Hematopoietic multipotent progenitor cell treated with erythropoietin and hydrocortisone succinate and interleukin-3 and kit ligand, for 15 days (in vitro differentiated cells): ENCODE measurements around the gene AMPD3.

Source experiments
- DNase-seq: peaks from one replicate; pipeline ENCODE4 v3.0.0-alpha.2; 2015; ENCODE audit warnings: low spot score

The AMPD3 gene

GRCh38 chr11:10461276-10461790 is 6.3 kb downstream of the AMPD3 start:
- DNase-seq = no peak

DNA sequence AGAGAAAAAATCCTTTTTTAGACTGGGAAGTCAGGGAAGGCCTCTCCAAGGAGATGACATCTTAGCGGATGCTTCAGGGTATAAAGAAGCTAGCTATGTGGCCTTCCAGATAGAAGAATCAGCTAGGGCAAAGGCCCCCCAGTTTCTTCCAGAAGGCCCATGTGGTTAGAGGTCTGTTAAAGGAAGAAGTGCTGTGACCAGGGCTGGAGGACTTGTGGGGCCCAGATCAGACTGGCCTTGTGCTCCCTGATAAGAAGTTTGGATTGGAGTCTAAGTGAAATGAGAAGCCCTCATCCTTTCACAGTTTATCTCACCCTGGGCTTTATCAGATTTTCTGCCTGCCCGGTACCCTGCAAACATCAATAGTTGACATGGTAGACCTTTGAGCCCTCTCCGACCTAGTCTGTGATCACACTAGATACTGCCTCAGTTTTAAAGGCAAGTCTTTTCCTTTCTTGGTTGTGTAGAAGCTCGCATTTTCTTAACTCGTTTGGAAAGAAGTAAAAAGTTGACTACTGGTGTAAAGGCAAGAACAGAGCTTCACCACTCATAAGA is 7.8 kb downstream of the AMPD3 start:
- DNase-seq = no peak

DNA sequence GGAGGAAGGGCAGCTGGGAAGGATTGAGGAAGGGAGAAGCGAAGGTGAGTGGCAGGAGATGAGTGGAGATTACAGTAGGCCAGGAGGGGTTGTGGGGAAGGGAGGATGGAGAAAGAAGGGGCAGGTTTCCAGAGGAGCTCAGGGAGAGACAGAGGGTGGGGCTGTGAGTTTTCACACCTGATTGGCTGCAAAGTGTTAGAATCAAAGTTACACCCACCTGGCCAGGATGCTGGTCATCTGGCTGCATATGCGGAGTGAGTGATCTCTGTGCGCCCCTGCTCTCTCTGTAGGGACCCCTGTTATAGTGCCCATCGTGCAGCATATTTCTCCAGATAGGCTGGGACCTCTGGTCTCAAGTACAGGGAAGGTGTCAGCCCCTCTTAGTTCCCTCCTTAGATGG is 18.3 kb downstream of the AMPD3 start:
- DNase-seq = no peak

GRCh38 chr11:10474551-10474950 is 19.5 kb downstream of the AMPD3 start:
- DNase-seq = no peak

- no peak for DNase-seq
Observed at GRCh38 chr11:10476342-10476741, 21.3 kb downstream of the AMPD3 start.

DNA sequence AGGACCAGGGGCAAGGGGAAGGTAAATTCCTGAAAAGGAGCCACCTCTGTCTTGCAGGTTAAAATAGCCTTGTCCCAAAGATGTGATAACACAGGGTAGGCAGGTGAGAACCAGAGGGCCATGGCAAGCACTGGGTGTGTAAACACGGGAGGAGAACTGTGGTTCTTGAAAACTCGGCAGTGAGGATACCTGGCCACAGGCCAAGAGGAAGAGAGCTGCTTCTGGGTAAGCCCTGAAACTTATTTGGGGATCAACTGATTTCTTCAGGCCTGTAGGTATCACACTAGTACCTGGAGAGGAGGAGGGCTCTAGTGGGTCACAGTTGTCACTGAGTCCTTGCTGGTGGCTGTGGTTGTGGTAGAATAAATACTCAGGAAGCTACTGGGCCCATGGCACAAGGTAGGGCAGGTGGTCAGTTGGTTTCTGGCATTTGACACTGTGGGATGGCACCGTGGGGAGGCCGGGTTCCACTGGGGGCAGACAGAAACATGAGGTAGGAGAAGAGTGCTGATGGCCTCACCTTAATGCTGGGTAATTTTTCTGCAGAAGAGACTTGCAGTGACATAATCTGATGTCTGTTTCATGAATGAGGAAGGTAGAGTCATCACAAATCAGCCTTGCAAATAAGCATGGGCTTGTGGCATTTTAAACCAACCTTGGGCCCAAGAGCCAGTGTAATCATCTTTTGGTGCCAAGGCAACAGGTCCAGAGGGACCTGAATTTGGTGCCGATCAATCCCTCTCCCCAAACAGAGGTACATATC is 22.0 kb downstream of the AMPD3 start:
- no peak for DNase-seq

DNA sequence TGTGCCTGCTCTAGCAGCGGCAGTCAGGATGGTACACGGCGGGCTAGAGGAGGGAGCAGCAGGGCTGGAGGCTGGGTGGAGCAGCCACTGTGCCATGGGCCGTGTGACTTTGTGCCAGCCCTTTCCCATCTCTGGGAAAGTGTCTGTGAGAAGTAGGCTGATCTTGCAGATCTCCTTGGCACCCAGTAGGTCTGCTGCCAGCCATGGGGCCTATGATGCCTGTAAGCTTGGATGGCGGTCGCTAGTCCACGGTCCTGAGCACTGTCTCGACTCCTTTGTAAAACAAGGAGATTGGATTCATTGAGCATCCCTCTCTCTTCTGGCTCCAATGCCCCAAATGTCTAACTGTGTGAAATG is 22.6 kb downstream of the AMPD3 start:
- DNase-seq = no peak

GRCh38 chr11:10478066-10478465 is 23.0 kb downstream of the AMPD3 start:
- no peak for DNase-seq

- no peak for DNase-seq
Observed at GRCh38 chr11:10478574-10479550, 23.8 kb downstream of the AMPD3 start.

DNA sequence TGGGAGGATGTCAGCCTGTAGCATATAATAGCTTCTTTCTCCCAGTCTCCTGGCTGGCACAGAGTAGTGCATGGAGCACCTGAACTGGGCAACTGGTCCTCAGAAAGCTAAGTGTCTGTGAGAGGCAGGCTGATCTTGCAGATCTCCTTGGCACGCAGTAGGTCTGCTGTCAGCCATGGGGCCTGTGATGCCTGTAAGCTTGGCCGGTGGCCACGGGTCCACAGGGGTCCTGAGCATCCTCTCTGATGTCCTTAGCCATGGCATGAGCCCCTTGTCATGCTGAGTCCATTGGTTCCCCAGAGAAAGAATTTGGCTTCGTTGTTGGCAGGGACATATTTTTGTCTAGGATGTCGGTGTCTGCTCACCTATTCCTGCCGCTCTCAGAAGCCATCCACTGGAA is 25.0 kb downstream of the AMPD3 start:
- no peak for DNase-seq

DNA sequence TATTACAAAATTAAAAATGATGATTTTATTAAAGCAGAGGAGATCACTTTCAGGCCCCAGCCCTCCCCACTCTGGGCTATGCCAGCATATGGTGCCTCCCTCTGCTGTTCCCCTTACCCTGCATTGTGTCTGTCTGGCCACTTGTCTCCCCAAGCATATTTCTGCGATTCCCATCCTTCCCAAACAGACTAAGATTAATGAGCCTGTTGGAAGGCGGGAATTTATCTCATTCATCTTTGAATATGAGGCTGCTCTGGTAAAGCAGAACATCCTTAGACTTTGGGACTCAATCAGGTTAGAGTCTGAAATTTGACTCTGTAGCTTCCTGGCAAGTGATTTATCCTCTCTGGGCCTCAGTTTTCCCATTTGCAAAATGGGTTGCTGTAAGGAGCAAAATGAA is 25.7 kb downstream of the AMPD3 start:
- no peak for DNase-seq

GRCh38 chr11:10481560-10482349 is 26.7 kb downstream of the AMPD3 start:
- no peak for DNase-seq

DNA sequence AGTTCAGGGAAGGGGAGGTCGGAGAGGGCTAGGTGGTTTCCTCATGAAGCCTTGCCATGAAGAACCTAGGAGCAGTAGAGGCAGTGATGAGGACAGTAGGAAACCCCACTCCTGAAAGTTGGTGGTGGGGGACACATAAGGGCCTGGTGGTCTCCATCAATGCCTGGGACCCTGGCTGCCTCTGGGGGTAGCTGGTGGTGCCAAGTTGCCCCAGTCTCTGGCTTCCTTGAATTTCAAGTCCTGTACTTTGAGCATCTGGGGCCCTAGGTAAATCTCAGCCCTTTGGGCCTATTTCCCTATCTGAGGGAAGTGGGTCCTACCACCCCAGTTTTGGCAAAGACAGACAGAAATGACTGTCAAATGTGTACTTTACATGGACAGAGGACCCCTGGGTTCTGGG is 28.1 kb downstream of the AMPD3 start:
- no peak for DNase-seq

- no peak for DNase-seq
Observed at GRCh38 chr11:10483584-10483983, 28.5 kb downstream of the AMPD3 start.

GRCh38 chr11:10484461-10485180 is 29.6 kb downstream of the AMPD3 start:
- no peak for DNase-seq

DNA sequence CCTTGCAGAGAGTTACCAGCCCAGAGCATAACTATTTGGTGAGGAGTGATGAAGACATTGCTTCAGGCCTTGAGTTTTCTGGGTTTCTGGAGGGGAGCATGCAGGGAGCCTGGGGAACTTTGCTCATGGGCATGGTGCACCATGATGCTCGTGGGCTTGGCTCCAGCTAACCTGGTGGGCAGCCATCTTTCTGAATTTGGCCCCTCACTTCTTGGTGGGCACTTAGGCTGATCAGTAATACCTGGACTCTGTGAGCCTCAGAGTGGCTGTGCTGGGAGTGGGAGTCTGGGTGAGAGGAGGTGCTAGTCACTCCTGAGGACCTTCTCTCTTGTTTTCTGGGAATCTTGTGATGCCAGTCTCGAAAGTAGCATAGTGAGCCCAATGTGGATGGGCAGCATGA is 30.6 kb downstream of the AMPD3 start:
- no peak for DNase-seq

GRCh38 chr11:10486161-10486840 is 31.2 kb downstream of the AMPD3 start:
- no peak for DNase-seq

GRCh38 chr11:10487002-10487647 is 32.1 kb downstream of the AMPD3 start:
- DNase-seq = no peak

- DNase-seq = no peak
Observed at GRCh38 chr11:10488121-10488933, 33.3 kb downstream of the AMPD3 start.
